IPS DF 4.7 (cell line): ENCODE measurements around the gene PNMA8A.

Experiments
- DNase-seq: peaks from one replicate; pipeline ENCODE4 v3.0.0-alpha.2; 2013; ENCODE audit warnings: low spot score; ENCODE audit errors: extremely low read depth

PNMA8A gene

GRCh38 chr19:46492841-46493235, 21.5 kb upstream of the PNMA8A start:
- no peak for DNase-seq

GRCh38 chr19:46491975-46492682, 20.8 kb upstream of the PNMA8A start:
- DNase-seq: no peak

DNA sequence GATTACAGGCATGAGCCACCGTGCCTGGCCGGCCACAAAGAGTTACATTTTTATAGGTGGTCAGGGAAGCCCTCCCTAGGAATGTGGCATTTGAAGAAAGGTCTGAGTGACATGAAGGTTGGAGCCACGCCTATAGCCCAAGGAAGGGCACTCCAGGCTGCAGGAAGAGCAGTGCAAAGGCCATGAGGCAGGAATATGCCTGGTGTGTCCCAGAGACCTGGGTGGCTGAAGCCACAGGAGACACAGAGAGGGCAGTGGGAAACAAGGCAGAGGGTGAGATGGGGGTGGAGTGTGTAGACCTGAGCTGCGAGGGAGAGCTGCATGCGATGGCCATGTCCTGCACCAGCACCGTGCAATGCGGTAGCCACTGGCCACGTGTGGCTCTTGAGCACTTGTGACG, 19.4 kb upstream of the PNMA8A start:
- DNase-seq: no peak

DNA sequence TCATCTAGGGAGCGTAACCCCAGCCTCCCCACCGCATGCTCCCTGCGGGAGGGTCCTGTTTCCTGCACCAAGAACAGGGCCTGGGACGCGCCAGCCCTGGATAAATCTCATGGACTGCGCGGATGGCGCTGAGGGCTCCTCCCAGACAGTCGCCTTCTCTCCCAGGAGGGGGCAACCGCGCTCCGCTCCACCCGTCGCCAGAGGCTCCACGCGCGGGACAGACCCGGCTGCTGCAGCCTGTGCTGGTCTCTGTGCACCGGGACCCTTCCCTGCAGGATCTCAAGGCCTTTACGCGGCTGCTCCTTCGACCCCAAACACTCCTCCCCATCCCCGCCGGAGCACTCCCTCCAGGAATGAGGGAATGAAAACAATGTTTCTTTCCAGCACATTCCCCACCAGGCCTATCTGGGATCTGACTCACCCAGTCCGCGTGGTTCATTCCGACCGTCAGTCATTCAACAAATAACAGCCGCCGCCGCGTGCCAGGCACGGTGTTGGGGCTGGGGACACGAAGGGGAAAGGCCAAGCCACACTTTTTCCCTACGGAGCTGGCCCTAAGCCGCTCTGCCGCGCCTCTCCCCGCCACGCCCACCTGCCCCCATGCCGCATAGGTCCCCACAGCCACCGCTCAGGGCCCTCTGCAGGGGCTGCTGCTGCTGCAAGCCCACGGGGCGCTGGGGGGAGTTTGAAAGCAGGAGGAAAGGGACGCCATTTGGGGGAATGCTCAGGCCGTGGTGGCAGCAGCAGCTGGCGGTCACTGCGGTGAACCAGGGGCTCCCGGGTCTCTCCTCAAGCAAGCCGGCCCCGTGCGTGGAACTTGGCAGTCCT, 18.3 kb upstream of the PNMA8A start:
- no peak for DNase-seq

DNA sequence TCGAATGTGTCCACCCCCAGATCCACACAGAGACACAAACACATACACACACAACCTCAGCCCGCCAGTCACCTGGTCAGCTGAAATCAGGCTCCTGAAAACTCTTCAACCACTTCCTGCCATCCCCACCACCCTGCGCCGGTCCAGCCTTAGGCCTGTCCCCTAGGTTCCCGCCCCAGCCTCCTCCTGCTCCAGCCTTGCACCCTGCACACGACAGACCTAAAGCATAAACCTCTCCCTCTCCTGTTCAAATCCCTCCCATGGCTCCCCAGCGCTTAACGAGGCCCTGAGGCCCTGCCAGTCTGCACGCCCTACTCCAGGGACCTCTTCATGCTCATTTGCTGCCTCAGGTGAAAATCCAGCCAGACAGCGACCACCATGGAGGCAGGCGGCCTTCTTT, 17.2 kb upstream of the PNMA8A start:
- DNase-seq: no peak

- no peak for DNase-seq
These were observed 16.6 kb upstream of the PNMA8A start for GRCh38 chr19:46487802-46488445.

DNA sequence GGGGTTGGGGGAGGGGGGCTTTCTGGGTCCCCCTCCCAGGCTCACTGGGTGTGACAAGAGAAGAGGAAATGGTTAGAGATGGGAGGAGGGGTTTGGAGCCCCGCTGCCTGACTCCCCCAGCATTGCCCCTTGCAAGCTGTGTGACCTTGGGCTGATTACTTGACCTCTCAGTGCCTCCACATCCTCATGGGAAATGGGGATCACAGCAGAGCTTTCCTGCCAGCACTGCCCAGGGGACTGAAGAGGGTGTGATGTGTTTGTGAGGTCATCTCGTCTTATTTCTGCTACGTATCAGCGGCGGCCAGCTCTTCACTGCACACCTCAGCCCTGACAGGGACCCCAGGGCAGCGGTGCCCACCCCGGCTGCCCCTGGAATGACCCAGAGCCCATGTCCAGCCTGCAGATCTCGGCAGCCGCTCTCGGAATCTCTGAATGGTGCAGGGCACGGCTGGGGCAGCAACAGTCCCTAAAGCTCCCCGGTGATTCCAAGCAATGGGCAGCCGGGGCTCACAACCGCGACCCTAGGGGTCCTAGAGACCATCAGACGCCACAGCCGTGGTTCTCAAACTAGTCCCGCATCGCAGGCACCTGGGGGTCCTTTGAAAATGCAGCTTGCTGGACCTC, 15.9 kb upstream of the PNMA8A start:
- DNase-seq: no peak

DNA sequence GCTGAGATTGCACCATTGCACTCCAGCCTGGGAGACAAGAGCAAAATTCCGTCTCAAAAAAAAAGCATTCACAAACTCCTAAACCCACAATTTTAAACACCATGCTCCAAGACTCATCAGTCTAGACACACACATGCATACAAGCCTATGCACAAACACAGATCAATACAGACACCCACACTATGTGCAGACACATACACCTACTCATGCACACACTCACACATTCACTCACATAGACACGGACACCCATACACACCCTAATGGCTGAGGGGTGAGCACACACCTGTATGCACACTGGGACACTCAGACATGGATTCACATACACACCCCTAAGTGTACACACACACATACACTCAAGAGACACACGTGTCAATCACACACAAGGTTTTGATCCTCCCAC, 15.0 kb upstream of the PNMA8A start:
- DNase-seq: no peak

- DNase-seq: no peak
These were observed 13.3 kb upstream of the PNMA8A start for GRCh38 chr19:46484656-46485055.

DNA sequence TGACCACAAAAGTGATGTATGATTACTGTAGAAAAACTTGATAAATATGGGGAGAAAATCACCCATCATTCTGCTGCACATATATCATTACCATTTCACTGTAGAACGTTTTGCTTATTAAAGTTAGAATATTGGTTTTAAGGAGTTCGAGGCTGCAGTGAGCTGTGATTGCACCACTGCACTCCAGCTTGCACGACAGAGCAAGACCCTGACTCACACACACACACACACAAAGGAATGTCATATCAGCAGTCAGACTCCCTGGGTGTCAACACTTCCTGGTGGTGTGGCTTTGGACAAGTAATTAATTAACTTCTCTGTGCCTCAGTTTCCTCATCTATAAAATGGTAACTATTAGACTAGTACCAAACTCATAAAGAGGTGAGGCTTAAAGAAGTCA, 11.3 kb upstream of the PNMA8A start:
- DNase-seq: no peak

GRCh38 chr19:46481947-46482346, 10.6 kb upstream of the PNMA8A start:
- no peak for DNase-seq

GRCh38 chr19:46481223-46481848, 10.0 kb upstream of the PNMA8A start:
- no peak for DNase-seq

DNA sequence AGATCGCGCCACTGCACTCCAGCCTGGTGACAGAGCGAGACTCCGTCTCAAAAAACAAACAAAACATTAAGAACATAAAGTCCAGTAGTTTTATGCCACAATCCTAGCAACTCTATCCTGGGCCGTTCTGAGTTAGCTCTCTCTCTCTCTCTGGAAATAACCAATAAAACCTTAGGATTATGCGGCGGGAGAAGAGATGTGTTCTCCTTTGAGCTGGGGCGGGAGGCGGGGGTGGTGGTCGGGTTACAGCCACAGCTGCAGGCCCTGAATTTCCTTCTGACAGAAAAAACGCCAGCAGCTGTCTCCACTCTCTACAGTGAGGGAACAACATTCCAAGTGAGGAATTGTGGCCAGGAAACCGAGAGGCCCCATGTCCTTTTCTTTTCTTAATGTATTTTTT, 9.1 kb upstream of the PNMA8A start:
- no peak for DNase-seq

DNA sequence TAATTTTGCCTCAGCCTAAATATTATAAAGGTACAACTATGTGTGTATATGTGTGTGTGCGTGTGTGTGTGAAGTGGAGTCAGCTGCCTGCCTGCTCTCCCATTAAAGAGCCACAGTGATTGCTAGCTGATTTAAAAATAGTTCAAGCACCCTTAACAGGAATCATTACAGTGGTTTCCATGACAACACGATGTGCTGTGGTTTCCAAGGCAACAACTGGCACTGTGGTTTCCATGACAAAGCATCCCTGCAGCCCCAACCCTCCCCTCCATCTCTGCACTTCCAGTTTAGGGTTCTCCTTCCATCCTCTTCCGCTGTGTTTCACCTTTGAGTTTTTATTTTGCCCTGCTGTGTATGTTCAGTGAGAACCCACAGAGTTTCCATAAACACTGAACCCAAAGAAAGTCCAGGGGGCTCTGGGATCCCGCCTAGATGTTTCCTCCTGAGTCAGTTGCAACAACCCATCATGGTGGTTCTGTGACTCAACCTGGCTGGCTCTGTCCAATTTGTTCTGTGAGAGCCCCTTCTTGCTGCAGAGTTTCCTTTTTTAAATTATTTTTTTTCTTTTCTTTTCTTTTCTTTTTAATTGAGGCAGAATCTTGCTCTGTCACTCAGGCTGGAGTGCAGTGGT, 7.1 kb upstream of the PNMA8A start:
- DNase-seq: no peak

DNA sequence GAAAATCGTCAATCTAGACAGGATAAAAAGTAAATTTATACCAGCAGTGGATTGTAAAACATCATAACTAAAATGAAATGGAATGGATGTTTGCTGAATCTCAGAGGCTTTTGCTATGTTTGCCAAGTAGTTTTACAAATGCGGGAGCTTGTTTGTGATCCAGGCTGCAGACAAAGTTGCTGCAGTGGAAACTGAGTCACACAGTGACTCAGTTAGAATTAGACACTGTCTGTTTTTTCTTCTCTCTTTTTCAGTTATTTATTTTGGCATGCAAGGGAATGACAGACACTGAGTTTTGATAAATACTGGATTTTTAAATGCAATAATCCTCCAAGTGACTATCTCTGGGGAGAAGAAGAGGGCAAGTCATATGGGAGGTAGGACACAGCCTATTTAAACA, 4.6 kb upstream of the PNMA8A start:
- no peak for DNase-seq

DNA sequence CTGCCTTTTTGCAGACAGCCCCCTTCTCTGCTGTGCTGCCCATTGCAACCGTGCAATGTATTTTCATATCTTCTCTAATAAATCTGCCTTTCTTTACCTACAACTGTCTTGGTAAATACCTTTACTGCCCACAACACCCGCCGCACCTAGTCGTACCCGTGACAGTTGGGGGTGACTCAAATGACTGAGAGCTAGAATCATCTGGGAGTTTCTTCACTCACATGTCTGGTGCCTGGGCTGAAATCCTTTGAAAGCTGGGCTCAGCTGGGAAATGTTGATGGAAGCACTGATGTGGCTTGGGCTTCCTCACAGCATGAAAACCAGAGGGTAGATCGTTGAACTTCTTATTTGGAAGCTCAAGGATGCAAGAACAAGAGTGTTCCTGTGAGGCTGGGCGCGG, 2.8 kb upstream of the PNMA8A start:
- no peak for DNase-seq

DNA sequence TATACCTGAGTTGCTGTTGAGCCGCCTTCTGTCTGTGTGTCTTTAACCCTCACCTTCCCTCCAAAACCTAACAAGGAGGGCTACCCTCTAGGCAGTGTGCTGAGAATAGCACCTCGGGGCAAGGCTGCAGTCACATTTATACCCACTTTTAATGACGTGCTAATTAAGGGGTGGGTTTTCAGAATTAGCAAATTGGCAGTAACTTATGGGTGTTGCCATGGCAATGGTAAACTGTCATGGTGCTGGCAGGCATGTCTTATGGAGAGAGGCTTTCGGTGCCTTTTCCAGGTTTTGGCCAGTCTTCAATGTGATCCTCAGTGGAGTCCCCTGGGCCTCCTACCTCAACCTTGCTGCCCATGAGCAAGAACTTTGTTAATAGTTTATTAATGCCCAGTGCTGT, 1.2 kb upstream of the PNMA8A start:
- no peak for DNase-seq

- no peak for DNase-seq
These were observed 614 bp upstream of the PNMA8A start for GRCh38 chr19:46471811-46472543.

DNA sequence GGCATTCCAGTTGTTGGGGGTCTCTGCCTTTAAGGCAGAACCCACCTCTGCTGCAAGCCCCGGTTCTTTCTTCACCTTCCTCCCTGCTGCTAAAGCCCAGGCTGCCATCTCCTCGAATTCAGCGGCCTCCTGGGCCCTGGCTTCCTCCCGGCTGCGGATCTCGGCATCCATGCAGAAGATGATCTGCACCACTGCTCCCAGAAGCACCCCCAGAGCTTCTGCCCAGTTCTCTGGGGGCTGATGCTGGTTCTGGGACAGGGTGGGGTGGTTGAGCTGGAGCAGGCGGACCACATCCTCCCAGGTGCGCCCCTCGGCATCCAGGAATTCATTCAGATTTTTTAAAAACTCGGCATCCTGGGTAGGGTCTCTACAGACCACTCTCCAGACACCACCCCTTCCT, 987 bp downstream of the PNMA8A start:
- DNase-seq: no peak

DNA sequence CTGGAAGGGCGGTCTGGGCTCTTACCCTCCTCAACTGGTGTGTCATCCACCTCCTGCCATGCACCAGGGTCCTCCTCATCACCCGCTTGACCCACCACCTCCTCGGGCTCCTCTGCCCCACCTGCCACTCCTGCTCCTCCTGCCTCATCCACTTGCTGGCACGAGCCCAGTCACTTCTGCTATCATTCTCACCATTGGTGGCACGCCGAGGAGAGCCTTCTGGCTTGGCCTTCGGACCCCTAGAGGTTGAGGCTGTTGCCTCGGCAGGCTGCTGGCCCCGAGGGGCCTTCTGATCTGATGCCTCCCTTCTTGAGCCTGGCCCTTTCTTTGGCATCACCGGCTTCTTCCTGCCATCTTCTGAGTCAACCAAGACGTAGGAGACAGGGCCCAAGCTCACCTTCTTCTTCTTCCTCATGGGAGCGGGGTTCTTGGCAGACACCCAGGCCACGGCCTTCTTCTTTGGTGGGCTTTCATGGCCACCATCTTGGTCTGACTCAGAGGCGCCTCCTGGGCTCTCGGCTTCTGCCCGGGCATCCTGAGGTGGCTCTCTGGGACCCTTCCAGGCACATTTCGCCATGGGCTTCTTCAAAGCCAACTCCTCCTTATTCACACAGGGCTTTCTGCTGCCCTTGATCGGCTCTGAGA, 1.7 kb downstream of the PNMA8A start:
- DNase-seq: no peak
